IMR-90 (cell line): ENCODE data around the gene SMIM36. TPM values are rescaled to one million over a fixed set of nuclear protein-coding genes. Genes with fewer than 3 reads are reported as not detected.

ENCODE experiments used
- ATAC-seq: fragments of 200-7000 bp; cut with Tn5 transposase; 2 replicates; pipeline ENCODE4 v1.9.1; 2020; ENCODE audit warnings: low read depth, mild to moderate bottlenecking, moderate library complexity
- BruUV-seq: library from RNA; stranded (reverse); fragments of 400-500 nt; replicated peaks from 2 replicates; lab custom pipeline; 2021; lab: Mats Ljungman, UMichigan
- CTCF ChIA-PET: fragments of 300-600 bp; formaldehyde crosslinking; extraction: SDS; loops from one replicate; lab custom pipeline; 2021; ENCODE audit warnings: antibody characterized with exemption; lab: Yijun Ruan, JAX
- POLR2A ChIA-PET: fragments of 300-600 bp; sonication (Branson Sonifier 250); formaldehyde crosslinking; loops from one replicate; lab custom pipeline; 2022; ENCODE audit warnings: antibody characterized with exemption; ENCODE audit not compliant: unreplicated experiment; lab: Charles Lee
- DNase-seq: peaks from one replicate; pipeline ENCODE4 v3.0.0; 2013
- H2AFZ ChIP-seq: replicated peaks from 2 replicates; pipeline ENCODE3; 2013; ENCODE audit warnings: low read length, mild to moderate bottlenecking; ENCODE audit not compliant: poor library complexity
- H2AK5ac ChIP-seq: 2 replicates; pipeline ENCODE4 v1.6.1; 2013; ENCODE audit warnings: low read depth, low read length, inconsistent platforms
- H2AK9ac ChIP-seq: replicated peaks from 2 replicates; pipeline ENCODE3; 2013; ENCODE audit warnings: mild to moderate bottlenecking, low read depth, low read length, moderate library complexity; ENCODE audit not compliant: poor library complexity
- H2BK120ac ChIP-seq: 2 replicates; pipeline ENCODE4 v1.6.1; 2013; ENCODE audit warnings: low read depth, low read length, inconsistent platforms
- H2BK15ac ChIP-seq: 3 replicates; pipeline ENCODE4 v1.6.1; 2013; ENCODE audit warnings: low read depth, low read length, inconsistent platforms
- H2BK20ac ChIP-seq: 2 replicates; pipeline ENCODE4 v1.6.1; 2013; ENCODE audit warnings: low read depth, mild to moderate bottlenecking, inconsistent platforms, low read length, moderate library complexity
- H2BK5ac ChIP-seq: 2 replicates; pipeline ENCODE4 v1.6.1; 2013; ENCODE audit warnings: mild to moderate bottlenecking, low read depth, low read length, inconsistent platforms; ENCODE audit not compliant: poor library complexity, severe bottlenecking
- H3K14ac ChIP-seq: replicated peaks from 2 replicates; pipeline ENCODE4 v1.6.1; 2013; ENCODE audit warnings: low read depth, low read length, inconsistent platforms
- H3K18ac ChIP-seq: 2 replicates; pipeline ENCODE4 v1.6.1; 2013; ENCODE audit warnings: low read depth, low read length, control low read depth
- H3K23ac ChIP-seq: 2 replicates; pipeline ENCODE4 v1.6.1; 2013; ENCODE audit warnings: low read depth, low read length, inconsistent platforms
- H3K27ac ChIP-seq: 2 replicates; pipeline ENCODE4 v1.5.1; 2013; ENCODE audit warnings: mild to moderate bottlenecking, control low read depth, low read length; ENCODE audit not compliant: insufficient read depth
- H3K27me3 ChIP-seq: 2 replicates; pipeline ENCODE4 v1.6.1; 2013; ENCODE audit warnings: low read length; ENCODE audit not compliant: control insufficient read depth, insufficient read depth
- H3K36me3 ChIP-seq: 2 replicates; pipeline ENCODE4 v1.6.1; 2013; ENCODE audit warnings: low read length, mixed read lengths; ENCODE audit not compliant: control insufficient read depth, insufficient read depth
- H3K4ac ChIP-seq: 2 replicates; pipeline ENCODE4 v1.6.1; 2013; ENCODE audit warnings: low read depth, low read length, inconsistent platforms
- H3K4me1 ChIP-seq: 2 replicates; pipeline ENCODE4 v1.6.1; 2013; ENCODE audit warnings: low read length, mixed read lengths; ENCODE audit not compliant: control insufficient read depth, insufficient read depth
- H3K4me2 ChIP-seq: 2 replicates; pipeline ENCODE4 v1.6.1; 2013; ENCODE audit warnings: low read depth, mild to moderate bottlenecking, control low read depth, low read length, moderate library complexity
- H3K4me3 ChIP-seq: 2 replicates; pipeline ENCODE4 v1.5.1; 2013; ENCODE audit warnings: low read depth, mild to moderate bottlenecking, control low read depth, low read length, moderate library complexity; ENCODE audit not compliant: insufficient read depth
- H3K56ac ChIP-seq: 2 replicates; pipeline ENCODE4 v1.6.1; 2013; ENCODE audit warnings: low read length, inconsistent platforms; ENCODE audit not compliant: insufficient read depth; ENCODE audit errors: extremely low read depth
- H3K79me1 ChIP-seq, 2 experiments: 2 replicates each; pipeline ENCODE4 v1.6.1; 2013; ENCODE audit warnings: low read length in 2 of 2, inconsistent platforms in 1 of 2, low read depth in 1 of 2
- H3K9ac ChIP-seq: 2 replicates; pipeline ENCODE4 v1.6.1; 2013; ENCODE audit warnings: low read depth, low read length, control low read depth
- H3K9me1 ChIP-seq: 2 replicates; pipeline ENCODE4 v1.6.1; 2013; ENCODE audit warnings: low read length, inconsistent platforms; ENCODE audit not compliant: insufficient read depth
- H3K9me3 ChIP-seq: 2 replicates; pipeline ENCODE4 v1.6.1; 2013; ENCODE audit warnings: low read length; ENCODE audit not compliant: control insufficient read depth, insufficient read depth
- H4K20me1 ChIP-seq: 2 replicates; pipeline ENCODE4 v1.6.1; 2013; ENCODE audit warnings: low read length, inconsistent platforms; ENCODE audit not compliant: insufficient read depth
- H4K5ac ChIP-seq: 2 replicates; pipeline ENCODE4 v1.6.1; 2013; ENCODE audit warnings: mild to moderate bottlenecking, low read depth, low read length, control low read depth
- H4K8ac ChIP-seq, 2 experiments: 2 replicates each; pipeline ENCODE4 v1.6.1; 2013; ENCODE audit warnings: low read depth in 2 of 2, low read length in 2 of 2, control low read depth in 1 of 2, inconsistent platforms in 1 of 2
- H4K91ac ChIP-seq: 2 replicates; pipeline ENCODE4 v1.6.1; 2013; ENCODE audit warnings: low read depth, low read length, inconsistent platforms; ENCODE audit not compliant: insufficient read depth
- BHLHE40 ChIP-seq: fragments of 150-350 bp; IDR thresholded peaks from 2 replicates; pipeline ENCODE4 v1.6.1; 2016; ENCODE audit warnings: mild to moderate bottlenecking, low read depth, low read length
- CEBPB ChIP-seq: IDR thresholded peaks from 2 replicates; pipeline ENCODE4 v1.6.1; 2012; ENCODE audit warnings: low read depth, low read length, improper control_type of control experiment
- FOS ChIP-seq: fragments of 150-350 bp; IDR thresholded peaks from 2 replicates; pipeline ENCODE4 v1.6.1; 2016; ENCODE audit warnings: low read depth, low read length
- MAZ ChIP-seq: IDR thresholded peaks from 2 replicates; pipeline ENCODE4 v1.6.1; 2012; ENCODE audit warnings: low read depth, mild to moderate bottlenecking, low read length, improper control_type of control experiment, moderate library complexity, borderline replicate concordance
- NFE2L2 ChIP-seq: fragments of 150-350 bp; IDR thresholded peaks from 2 replicates; pipeline ENCODE4 v1.6.1; 2016; ENCODE audit warnings: low read depth, mild to moderate bottlenecking, low read length
- RAD21 ChIP-seq: IDR thresholded peaks from 2 replicates; pipeline ENCODE4 v1.6.1; 2012; ENCODE audit warnings: low read length, improper control_type of control experiment
- RCOR1 ChIP-seq: IDR thresholded peaks from 2 replicates; pipeline ENCODE4 v1.6.1; 2012; ENCODE audit warnings: mild to moderate bottlenecking, low read length, improper control_type of control experiment; ENCODE audit not compliant: insufficient replicate concordance
- SMC3 ChIP-seq: fragments of 150-350 bp; IDR thresholded peaks from 2 replicates; pipeline ENCODE4 v1.6.1; 2016; ENCODE audit warnings: low read depth, mild to moderate bottlenecking, antibody characterized with exemption, low read length, moderate library complexity
- whole genome bisulfite sequencing, 2 experiments: methylation state at CpG; one replicate each; pipeline versions ENCODE4 v1.1.5 to v1.1.7; 2013; ENCODE audit warnings: missing lambda C conversion rate in 2 of 2; ENCODE audit not compliant: insufficient read length in 1 of 2; ENCODE audit errors: extremely low coverage in 2 of 2; 5-methylcytosine and 5-hydroxymethylcytosine counted together
- dilution Hi-C: fragments of 300-500 bp; cut with HindIII; formaldehyde crosslinking; loops from one replicate; pipeline ENCODE4 v1.14.3; 2018; ENCODE audit warnings: low sequenced_read_pairs; ENCODE audit not compliant: unreplicated experiment
- in situ Hi-C: fragments of 300-500 bp; cut with MboI; formaldehyde crosslinking; loops from 3 replicates; pipeline ENCODE4 v1.14.3; 2019; ENCODE audit warnings: low sequenced_read_pairs, inconsistent platforms, mixed read lengths
- intact Hi-C: fragments of 100-400 bp; cut with micrococcal nuclease; formaldehyde crosslinking; loops from 2 replicates; pipeline ENCODE4 v1.10.0; 2022
- polyA plus RNA-seq, 3 experiments: library from polyadenylated mRNA; depleted of rRNA; stranded (reverse); fragments of >200 nt; gene quantifications; 2 replicates each; pipeline ENCODE4 v1.2.3, GENCODE V29; 2012; ENCODE audit warnings: low replicate concordance in 1 of 3
- total RNA-seq: library from RNA; depleted of rRNA; stranded (reverse); fragments of >200 nt; gene quantifications from 2 replicates; pipeline ENCODE4 v1.2.3, GENCODE V29; 2012
- TF ChIP-seq, protein P1 (sequence below): conservative IDR thresholded peaks from 2 replicates; pipeline ENCODE4 v1.5.1; 2012; ENCODE audit warnings: mild to moderate bottlenecking, low read depth, low read length, improper control_type of control experiment

The SMIM36 gene
- total and polyA plus RNA-seq, 2 of the 4 experiments (the other 2 are of a cell fraction), result not detected

DNA sequence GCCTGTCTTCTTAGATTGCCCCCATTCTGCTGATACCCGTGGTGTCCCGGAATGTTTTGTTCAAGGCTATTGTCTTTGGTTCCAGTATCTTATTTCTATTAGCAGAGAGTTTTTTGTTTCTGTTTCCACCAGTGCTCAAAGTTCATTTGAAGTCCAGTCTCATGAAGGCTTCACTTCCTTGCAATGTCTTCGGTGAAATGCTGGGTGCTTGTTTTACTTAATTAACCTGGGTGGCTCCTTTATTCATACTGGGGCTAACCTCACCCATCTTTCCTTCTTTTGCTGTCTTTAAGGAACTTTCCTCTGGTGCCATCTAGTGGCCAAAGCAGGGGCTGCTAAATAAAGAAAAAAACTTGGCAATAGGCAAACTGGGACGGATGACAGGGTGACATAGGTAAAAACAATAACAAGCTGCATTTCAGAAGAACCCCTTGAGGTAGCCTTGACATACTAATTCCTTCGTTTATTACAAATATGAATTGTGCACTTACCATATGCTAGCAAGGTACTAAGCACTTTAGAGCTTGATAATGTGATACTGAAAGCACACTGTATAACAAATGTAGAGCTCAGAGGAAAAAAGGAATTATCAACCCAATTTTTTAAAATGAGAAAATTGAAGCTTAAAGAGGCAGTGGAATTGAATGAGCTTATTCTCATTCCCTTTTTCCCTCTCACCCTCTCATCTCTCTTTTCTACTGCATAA, 2.8 kb upstream of the SMIM36 start:
- no peak overlapping the region for H2AK5ac ChIP-seq
- no peak overlapping the region for H2BK120ac ChIP-seq
- no TSS peak for BruUV-seq
- ATAC-seq (peak; percentile 72), DNase-seq (peak; percentile 55)
- H2BK5ac ChIP-seq, result no peak overlapping the region
- no peak overlapping the region for H3K4me3 ChIP-seq
- H4K8ac ChIP-seq, result no peak overlapping the region
- H3K4me2 ChIP-seq, result no peak overlapping the region
- H2BK15ac ChIP-seq, result no peak overlapping the region; the same call in 2 of the 3 replicates
- intact Hi-C loops (loop anchor here (1.0 to 5.0 kb wide), 5 partner anchors 92 to 521 kb away; no protein-coding TSS in a partner anchor), dilution Hi-C loops (no loop called here), in situ Hi-C loops (loop anchor here (5.0 kb wide), 2 partner anchors 107 to 162 kb away; no protein-coding TSS in a partner anchor)
- no peak overlapping the region for H2AK9ac ChIP-seq
- no peaks in the 10 kb centered on the region for H3K9me1 ChIP-seq
- H3K4ac ChIP-seq, result no peak overlapping the region
- H3K23ac ChIP-seq, result no peak overlapping the region
- no peak overlapping the region for H4K5ac ChIP-seq
- no peak overlapping the region for H3K27ac ChIP-seq
- TF ChIP-seq CEBPB (no peak), MAZ (no peak), SMC3 (peak; percentile 84), FOS (no peak), RAD21 (peak; percentile 91), RCOR1 (no peak), NFE2L2 (no peak), BHLHE40 (no peak)
- TF ChIP-seq, protein P1, sequence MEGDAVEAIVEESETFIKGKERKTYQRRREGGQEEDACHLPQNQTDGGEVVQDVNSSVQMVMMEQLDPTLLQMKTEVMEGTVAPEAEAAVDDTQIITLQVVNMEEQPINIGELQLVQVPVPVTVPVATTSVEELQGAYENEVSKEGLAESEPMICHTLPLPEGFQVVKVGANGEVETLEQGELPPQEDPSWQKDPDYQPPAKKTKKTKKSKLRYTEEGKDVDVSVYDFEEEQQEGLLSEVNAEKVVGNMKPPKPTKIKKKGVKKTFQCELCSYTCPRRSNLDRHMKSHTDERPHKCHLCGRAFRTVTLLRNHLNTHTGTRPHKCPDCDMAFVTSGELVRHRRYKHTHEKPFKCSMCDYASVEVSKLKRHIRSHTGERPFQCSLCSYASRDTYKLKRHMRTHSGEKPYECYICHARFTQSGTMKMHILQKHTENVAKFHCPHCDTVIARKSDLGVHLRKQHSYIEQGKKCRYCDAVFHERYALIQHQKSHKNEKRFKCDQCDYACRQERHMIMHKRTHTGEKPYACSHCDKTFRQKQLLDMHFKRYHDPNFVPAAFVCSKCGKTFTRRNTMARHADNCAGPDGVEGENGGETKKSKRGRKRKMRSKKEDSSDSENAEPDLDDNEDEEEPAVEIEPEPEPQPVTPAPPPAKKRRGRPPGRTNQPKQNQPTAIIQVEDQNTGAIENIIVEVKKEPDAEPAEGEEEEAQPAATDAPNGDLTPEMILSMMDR, result peak; percentile 95
- H3K9ac ChIP-seq, result no peak overlapping the region
- WGBS, 2 experiments, result no CpG with 5 or more reads among the region's 5 CpGs
- H3K27me3 ChIP-seq, result peaks cover 11% of the 10 kb centered on the region
- no peaks in the 10 kb centered on the region for H3K79me1 ChIP-seq
- no peaks in the 10 kb centered on the region for H3K9me3 ChIP-seq
- no peak overlapping the region for H4K91ac ChIP-seq
- no peak overlapping the region for H2BK20ac ChIP-seq
- no peak overlapping the region for H3K14ac ChIP-seq
- H3K4me1 ChIP-seq, result no peaks in the 10 kb centered on the region
- no peaks in the 10 kb centered on the region for H4K20me1 ChIP-seq
- POLR2A ChIA-PET, result interaction anchor here (0.7 kb wide), 1 partner anchor 166 kb away, joined by 3 read pairs; no protein-coding TSS in a partner anchor
- H2AFZ ChIP-seq, result no peak overlapping the region
- no peak overlapping the region for H3K56ac ChIP-seq
- H3K36me3 ChIP-seq, result no peaks in the 10 kb centered on the region
- CTCF ChIA-PET, result interaction anchor here (0.6 to 1.7 kb wide), 12 partner anchors 10 to 521 kb away, joined by 3 to 6 read pairs (median 4); partner anchors contain the start of gene MMD
- H3K18ac ChIP-seq, result no peak overlapping the region
